ENCODE measurements around the gene CCDC85B.

The CCDC85B gene

GRCh38 chr11:65907878-65908277, 17.4 kb downstream of the CCDC85B start:
- no peak for TF ChIP-seq CTCF (IDR thresholded peaks at IDR 0.05; ENCODE audit: low read length, missing control alignments)
- no peak for DNase-seq (ENCODE audit: low read depth)
- no peak overlapping the region for H3K4me3 ChIP-seq (replicated peaks; ENCODE audit: low read depth, low read length)

- DNase-seq (ENCODE audit: low read depth) = peak; percentile 80
- no peak overlapping the region for H3K4me3 ChIP-seq (replicated peaks; ENCODE audit: low read depth, low read length)
- peak; percentile 30 for TF ChIP-seq CTCF (IDR thresholded peaks at IDR 0.05; ENCODE audit: low read length, missing control alignments)
Measured at GRCh38 chr11:65911682-65912568, 21.5 kb downstream of the CCDC85B start.

- no peak overlapping the region for H3K4me3 ChIP-seq (replicated peaks; ENCODE audit: low read depth, low read length)
- TF ChIP-seq CTCF (IDR thresholded peaks at IDR 0.05; ENCODE audit: low read length, missing control alignments) = no peak
Measured at GRCh38 chr11:65912845-65913244, 22.4 kb downstream of the CCDC85B start.

GRCh38 chr11:65915101-65915820, 24.8 kb downstream of the CCDC85B start:
- no peak overlapping the region for H3K4me3 ChIP-seq (replicated peaks; ENCODE audit: low read depth, low read length)

More at GRCh38 chr11:65912845-65913244, 22.4 kb downstream of the CCDC85B start:
- DNase-seq (ENCODE audit: low read depth) = peak; percentile 34

GRCh38 chr11:65915821-65916251, 25.4 kb downstream of the CCDC85B start:
- DNase-seq (ENCODE audit: low read depth) = peak; percentile 96
- TF ChIP-seq CTCF (IDR thresholded peaks at IDR 0.05; ENCODE audit: low read length, missing control alignments) = no peak
- peak overlapping the region; percentile 27 for H3K4me3 ChIP-seq (replicated peaks; ENCODE audit: low read depth, low read length)

More at GRCh38 chr11:65915101-65915820, 24.8 kb downstream of the CCDC85B start:
- no peak for TF ChIP-seq CTCF (IDR thresholded peaks at IDR 0.05; ENCODE audit: low read length, missing control alignments)
- no peak for DNase-seq (ENCODE audit: low read depth)

- H3K4me3 ChIP-seq (replicated peaks; ENCODE audit: low read depth, low read length) = no peak overlapping the region
- TF ChIP-seq CTCF (IDR thresholded peaks at IDR 0.05; ENCODE audit: low read length, missing control alignments) = no peak
- no peak for DNase-seq (ENCODE audit: low read depth)
Measured at GRCh38 chr11:65916391-65916790, 25.9 kb downstream of the CCDC85B start.

Measured in fibroblast of pulmonary artery (primary cell).